GM19240 (cell line): ENCODE data around the gene ENOX2.
"Not testable (repeated sequence)": the region's sequence is repeated elsewhere in the genome, so short reads cannot be mapped to it uniquely, and the experiment has no call there.

ENCODE experiments used
- DNase-seq: peaks from one replicate; pipeline ENCODE4 v3.0.0; 2011; ENCODE audit warnings: low spot score; ENCODE audit not compliant: insufficient read length

ENOX2 gene, protein sequence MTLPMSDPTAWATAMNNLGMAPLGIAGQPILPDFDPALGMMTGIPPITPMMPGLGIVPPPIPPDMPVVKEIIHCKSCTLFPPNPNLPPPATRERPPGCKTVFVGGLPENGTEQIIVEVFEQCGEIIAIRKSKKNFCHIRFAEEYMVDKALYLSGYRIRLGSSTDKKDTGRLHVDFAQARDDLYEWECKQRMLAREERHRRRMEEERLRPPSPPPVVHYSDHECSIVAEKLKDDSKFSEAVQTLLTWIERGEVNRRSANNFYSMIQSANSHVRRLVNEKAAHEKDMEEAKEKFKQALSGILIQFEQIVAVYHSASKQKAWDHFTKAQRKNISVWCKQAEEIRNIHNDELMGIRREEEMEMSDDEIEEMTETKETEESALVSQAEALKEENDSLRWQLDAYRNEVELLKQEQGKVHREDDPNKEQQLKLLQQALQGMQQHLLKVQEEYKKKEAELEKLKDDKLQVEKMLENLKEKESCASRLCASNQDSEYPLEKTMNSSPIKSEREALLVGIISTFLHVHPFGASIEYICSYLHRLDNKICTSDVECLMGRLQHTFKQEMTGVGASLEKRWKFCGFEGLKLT

DNA sequence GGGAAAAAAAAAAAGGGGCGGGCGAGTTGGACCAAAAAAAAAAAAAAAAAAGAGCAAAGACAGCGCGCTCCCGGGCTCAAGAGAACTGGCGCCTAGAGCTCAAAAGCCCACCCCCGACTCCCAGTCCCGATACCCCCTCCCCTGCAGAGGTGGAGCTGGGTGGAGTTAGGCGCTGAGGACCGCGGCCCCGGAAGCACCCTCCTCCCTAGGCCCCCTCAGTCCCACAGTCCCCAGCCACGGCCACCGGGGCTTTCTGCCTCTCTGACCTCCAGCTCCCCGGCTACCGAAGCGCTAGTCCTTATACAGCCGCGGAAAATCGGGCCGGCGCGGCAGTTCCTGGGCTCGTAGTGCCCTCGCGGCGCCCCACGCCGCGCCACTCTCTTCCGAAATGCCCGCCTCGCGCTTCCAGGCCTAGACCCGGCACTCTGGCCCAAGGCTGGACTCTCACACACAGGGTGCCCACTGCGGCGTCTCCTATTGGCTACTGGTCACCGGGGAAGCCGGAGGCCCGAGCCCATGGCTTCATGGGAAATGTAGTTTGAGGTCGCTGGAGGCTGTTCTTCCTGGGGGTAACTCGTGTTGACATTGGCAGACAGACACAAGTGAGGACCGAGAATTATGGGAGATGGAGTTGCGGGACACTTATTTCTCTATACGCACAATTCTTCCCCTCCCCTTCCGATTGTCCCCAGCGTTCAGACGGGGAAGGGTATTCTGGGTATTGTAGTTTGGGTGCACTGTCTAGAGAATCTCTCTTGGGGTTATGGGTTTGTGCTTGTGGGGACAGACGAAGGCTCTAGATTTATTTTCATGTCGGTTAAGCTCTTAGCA, at the start of gene ENOX2:
ENOX2 (minus strand) TSS at position 427 of the 831 bp plus-strand sequence. CDS start 199,993 bp downstream, outside the sequence.
- peak; percentile 60 for DNase-seq

GRCh38 chrX:130952266-130953043, 49.4 kb upstream of the ENOX2 start:
- DNase-seq, result no peak

DNA sequence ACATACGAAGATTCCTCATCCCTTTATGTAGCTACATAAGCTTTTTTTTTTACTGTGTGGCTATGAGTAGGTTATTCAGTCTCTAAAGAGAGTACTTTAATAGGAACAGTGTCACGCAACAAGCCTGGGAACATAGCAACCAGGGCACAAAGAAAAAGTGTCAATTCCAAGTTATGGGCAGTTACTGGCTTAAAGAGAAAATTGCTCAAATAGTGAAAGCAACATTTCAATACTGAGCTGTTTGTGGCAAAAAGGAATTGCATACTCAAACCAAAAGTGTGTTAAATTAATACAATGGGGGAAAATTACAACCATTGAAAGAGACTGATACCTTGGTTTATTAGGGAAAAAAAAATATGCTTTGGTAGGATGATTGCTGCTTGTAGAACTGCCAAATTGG, 41.2 kb upstream of the ENOX2 start:
- DNase-seq, result no peak

- no peak for DNase-seq
These were observed 34.1 kb upstream of the ENOX2 start for GRCh38 chrX:130937101-130937500.

DNA sequence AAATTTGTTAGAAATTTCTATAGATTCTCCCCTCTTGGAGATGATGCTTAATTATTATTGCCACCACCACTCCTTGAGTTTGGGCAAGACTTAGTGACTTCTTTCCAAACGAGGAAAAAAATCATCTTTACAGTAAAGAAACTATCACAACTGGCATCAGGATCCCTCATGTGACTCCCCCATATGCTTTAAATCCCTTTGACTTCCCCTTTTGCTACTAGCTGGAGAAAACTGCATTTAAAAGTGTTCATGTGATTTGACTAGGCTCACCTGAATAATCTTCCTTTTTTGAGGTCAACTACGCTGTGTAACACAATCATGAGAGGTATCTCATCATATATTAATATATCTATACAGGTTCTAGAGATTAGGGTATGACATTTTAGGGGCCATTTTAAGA, 30.3 kb upstream of the ENOX2 start:
- no peak for DNase-seq

GRCh38 chrX:130920405-130920804, 17.4 kb upstream of the ENOX2 start:
- DNase-seq, result not testable (repeated sequence)

GRCh38 chrX:130919676-130920075, 16.7 kb upstream of the ENOX2 start:
- not testable (repeated sequence) for DNase-seq

DNA sequence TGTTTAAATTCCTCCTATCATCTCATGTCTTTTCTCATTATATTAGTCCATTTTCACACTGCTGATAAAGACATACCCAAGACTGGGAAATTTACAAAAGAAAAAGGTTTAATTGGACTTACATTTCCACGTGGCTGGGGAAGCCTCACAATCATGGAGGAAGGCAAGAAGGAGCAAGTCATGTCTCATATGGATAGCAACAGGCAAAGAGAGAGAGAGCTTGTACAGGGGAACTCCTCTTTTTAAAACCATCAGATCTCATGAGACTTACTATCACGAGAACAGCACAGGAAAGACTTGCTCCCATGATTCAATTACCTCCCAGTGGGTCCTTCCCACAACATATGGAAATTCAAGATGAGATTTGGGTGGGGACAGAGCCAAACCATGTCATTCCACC, 15.5 kb upstream of the ENOX2 start:
- not testable (repeated sequence) for DNase-seq

GRCh38 chrX:130916636-130917422, 13.8 kb upstream of the ENOX2 start:
- DNase-seq, result peak; percentile 34

- no peak for DNase-seq
These were observed 12.3 kb upstream of the ENOX2 start for GRCh38 chrX:130915302-130915701.

- no peak for DNase-seq
These were observed 6.6 kb upstream of the ENOX2 start for GRCh38 chrX:130909469-130910136.

- DNase-seq, result no peak
These were observed 3.8 kb upstream of the ENOX2 start for GRCh38 chrX:130906776-130907175.

GRCh38 chrX:130902446-130902782, 595 bp downstream of the ENOX2 start:
- DNase-seq, result no peak

GRCh38 chrX:130896802-130897501, 6.1 kb downstream of the ENOX2 start:
- no peak for DNase-seq

DNA sequence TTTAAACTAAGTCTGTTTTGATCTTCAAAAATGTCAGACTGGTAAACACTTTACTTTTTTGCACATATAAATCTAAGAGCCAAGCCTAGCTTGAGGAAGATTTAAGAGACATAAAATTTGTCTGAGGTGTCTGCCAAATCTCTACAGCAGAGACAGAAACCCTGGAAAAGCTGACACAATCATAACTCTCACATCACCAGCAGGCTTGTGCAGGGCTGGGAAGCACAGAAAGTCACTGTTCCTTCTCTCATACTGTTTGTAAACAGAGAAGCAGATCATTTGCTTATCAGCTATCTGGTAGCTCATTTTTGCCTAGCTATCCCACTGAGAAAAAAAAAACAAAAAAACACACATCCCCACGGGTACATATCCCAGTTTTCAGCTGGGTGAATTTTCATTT, 7.0 kb downstream of the ENOX2 start:
- DNase-seq, result no peak

- no peak for DNase-seq
These were observed 7.7 kb downstream of the ENOX2 start for GRCh38 chrX:130895299-130895698.

- DNase-seq, result no peak
These were observed 9.5 kb downstream of the ENOX2 start for GRCh38 chrX:130893356-130894085.

- no peak for DNase-seq
These were observed 15.6 kb downstream of the ENOX2 start for GRCh38 chrX:130887376-130887775.

GRCh38 chrX:130885996-130886395, 17.0 kb downstream of the ENOX2 start:
- DNase-seq, result no peak
